K562 (cell line): Measurements from ENCODE around the gene PRR7. TPM values are rescaled to one million over a fixed set of nuclear protein-coding genes. Genes with fewer than 3 reads are reported as not detected.

Experiments
- ATAC-seq: fragments of 200-7000 bp; cut with Tn5 transposase; 3 replicates; pipeline ENCODE4 v1.9.1; 2020; ENCODE audit warnings: moderate library complexity
- BruUV-seq: library from RNA; stranded (reverse); fragments of 400-500 nt; replicated peaks from 2 replicates; lab custom pipeline; 2021; lab: Mats Ljungman, UMichigan
- CTCF ChIA-PET: fragments of 300-600 bp; formaldehyde crosslinking; extraction: SDS; loops from one replicate; lab custom pipeline; 2021; ENCODE audit warnings: low intra/inter-chr PET ratio; lab: Yijun Ruan, JAX
- POLR2A ChIA-PET: fragments of 300-600, 350-650 bp; sonication (Branson Sonifier 250); formaldehyde crosslinking; extraction: SDS; loops from one replicate; lab custom pipeline; 2021; ENCODE audit warnings: antibody characterized with exemption, inconsistent platforms; lab: Yijun Ruan, JAX
- DNase-seq, 4 experiments: peaks; one replicate each; pipeline versions ENCODE4 v3.0.0 to v3.0.0-alpha.2; 2011 to 2018; ENCODE audit warnings: low spot score in 3 of 4, mixed read lengths in 3 of 4; ENCODE audit errors: extremely low read depth in 1 of 4
- FAIRE-seq: peaks from 2 replicates; lab custom pipeline; 2011; peaks lifted over from hg19 to GRCh38; lab: Jason Lieb, UNC
- H2AFZ ChIP-seq: 2 replicates; pipeline ENCODE4 v1.6.0; 2011; ENCODE audit warnings: low read depth, low read length, control low read depth, inconsistent platforms
- H3K27ac ChIP-seq: fragments of 200-600 bp; 3 replicates; pipeline ENCODE4 v1.8.0; 2011; ENCODE audit warnings: low read depth, mild to moderate bottlenecking, control low read depth, inconsistent platforms, low read length, moderate library complexity, mixed read lengths; ENCODE audit errors: extremely low read depth
- H3K27me3 ChIP-seq, 2 experiments: fragments of 300-600 bp in 1 of 2; 2 replicates in 1 of 2; 3 replicates in 1 of 2; pipeline versions ENCODE4 v1.6.0 to v1.8.0; 2011; ENCODE audit warnings: inconsistent platforms in 2 of 2, low read length in 2 of 2, mild to moderate bottlenecking in 1 of 2, mixed read lengths in 1 of 2, moderate library complexity in 1 of 2; ENCODE audit not compliant: control insufficient read depth in 2 of 2, insufficient read depth in 2 of 2
- H3K36me3 ChIP-seq: fragments of 300-600 bp; 3 replicates; pipeline ENCODE4 v1.8.0; 2011; ENCODE audit warnings: mild to moderate bottlenecking, low read length, inconsistent platforms; ENCODE audit not compliant: control insufficient read depth, insufficient read depth
- H3K4me1 ChIP-seq, 2 experiments: fragments of 200-600 bp in 1 of 2; replicated peaks in 1 of 2; 2 replicates in 1 of 2; 3 replicates in 1 of 2; pipeline versions ENCODE4 v1.5.1 to v1.8.0; 2011; ENCODE audit warnings: inconsistent platforms in 2 of 2, low read length in 2 of 2, mild to moderate bottlenecking in 1 of 2, mixed read lengths in 1 of 2, moderate library complexity in 1 of 2; ENCODE audit not compliant: control insufficient read depth in 2 of 2, insufficient read depth in 2 of 2
- H3K4me2 ChIP-seq: 2 replicates; pipeline ENCODE4 v1.6.1; 2011; ENCODE audit warnings: low read length, control low read depth, inconsistent platforms, mixed read lengths; ENCODE audit not compliant: insufficient read depth
- H3K4me3 ChIP-seq: fragments of 200-600 bp; sonication (generic), shearing (Covaris generic); 2 replicates; pipeline ENCODE4 v1.5.1; 2016; ENCODE audit warnings: control low read depth, inconsistent platforms
- H3K79me2 ChIP-seq: fragments of 200-600 bp; 3 replicates; pipeline ENCODE4 v1.8.0; 2011; ENCODE audit warnings: low read length, inconsistent platforms; ENCODE audit not compliant: control insufficient read depth, insufficient read depth
- H3K9ac ChIP-seq, 2 experiments: 2 replicates each; pipeline versions ENCODE4 v1.6.0 to v1.6.1; 2011; ENCODE audit warnings: low read depth in 2 of 2, low read length in 2 of 2, control low read depth in 1 of 2, inconsistent platforms in 1 of 2, mild to moderate bottlenecking in 1 of 2, mixed read lengths in 1 of 2; ENCODE audit not compliant: insufficient read depth in 1 of 2
- H3K9me1 ChIP-seq: one replicate; pipeline ENCODE4 v1.6.0; 2011; ENCODE audit warnings: inconsistent platforms, mild to moderate bottlenecking, low read length, moderate library complexity; ENCODE audit not compliant: control insufficient read depth, insufficient read depth
- H3K9me3 ChIP-seq: replicated peaks from 2 replicates; pipeline ENCODE4 v1.5.1; 2011; ENCODE audit warnings: low read depth, low read length, inconsistent platforms; ENCODE audit not compliant: control insufficient read depth, insufficient read depth
- H4K20me1 ChIP-seq: replicated peaks from 2 replicates; pipeline ENCODE4 v1.6.1; 2011; ENCODE audit warnings: low read length, inconsistent platforms, mixed read lengths; ENCODE audit not compliant: control insufficient read depth, insufficient read depth
- CBFA2T2 ChIP-seq: fragments of 450-650 bp; conservative IDR thresholded peaks from 2 replicates; pipeline ENCODE4 v1.6.1; 2017; ENCODE audit warnings: mild to moderate bottlenecking
- FOXM1 ChIP-seq, 2 experiments: fragments of 450-650 bp in 1 of 2; sonication (generic) in 1 of 2; formaldehyde crosslinking in 1 of 2; IDR thresholded peaks; 2 replicates each; pipeline versions ENCODE4 v1.6.1 to v1.9.0; 2017 to 2022; ENCODE audit warnings: low read depth in 2 of 2, mild to moderate bottlenecking in 2 of 2, missing genetic modification reagents in 1 of 2, moderate library complexity in 1 of 2
- PML ChIP-seq: IDR thresholded peaks from 2 replicates; pipeline ENCODE4 v1.6.1; 2012; ENCODE audit warnings: low read length, inconsistent platforms
- POLR2A ChIP-seq: fragments of 450-650 bp; conservative IDR thresholded peaks from 2 replicates; pipeline ENCODE4 v1.6.1; 2016
- POLR2AphosphoS2 ChIP-seq: IDR thresholded peaks from 2 replicates; pipeline ENCODE4 v1.6.1; 2012; ENCODE audit warnings: low read length, improper control_type of control experiment
- POLR2AphosphoS5 ChIP-seq: IDR thresholded peaks from 2 replicates; pipeline ENCODE4 v1.6.1; 2011; ENCODE audit warnings: mild to moderate bottlenecking, low read depth, low read length, moderate library complexity; ENCODE audit not compliant: control insufficient read depth, insufficient read depth
- POLR2B ChIP-seq: fragments of 450-650 bp; IDR thresholded peaks from 2 replicates; pipeline ENCODE4 v1.6.1; 2018; ENCODE audit warnings: low read depth; ENCODE audit not compliant: partially characterized antibody
- POLR2G ChIP-seq: fragments of 200-400 bp; formaldehyde crosslinking; IDR thresholded peaks from 2 replicates; pipeline ENCODE4 v1.6.1; 2017; ENCODE audit warnings: low read depth, mild to moderate bottlenecking, antibody characterized with exemption, low read length, moderate library complexity
- RFX7 ChIP-seq: fragments of 250-450 bp; sonication (Bioruptor Pico); IDR thresholded peaks from 2 replicates; pipeline ENCODE4 v1.5.1; 2021; ENCODE audit warnings: mild to moderate bottlenecking
- SREBF2 ChIP-seq: sonication (generic); formaldehyde crosslinking; IDR thresholded peaks from 2 replicates; pipeline ENCODE4 v1.4.0; 2020; ENCODE audit warnings: mild to moderate bottlenecking, missing genetic modification reagents
- TFAP4 ChIP-seq: sonication (generic); formaldehyde crosslinking; IDR thresholded peaks from 2 replicates; pipeline ENCODE4 v1.8.0; 2022; ENCODE audit warnings: missing genetic modification reagents, mild to moderate bottlenecking, moderate library complexity, borderline replicate concordance
- ZBED1 ChIP-seq: IDR thresholded peaks from 2 replicates; pipeline ENCODE4 v1.6.1; 2014
- WGBS: fragments of 100-300 bp; shearing (Covaris generic); methylation state at CpG from one replicate; pipeline ENCODE4 v1.1.6; 2016; ENCODE audit warnings: low coverage, mixed read lengths; ENCODE audit not compliant: insufficient coverage; ENCODE audit errors: missing lambda C conversion rate; 5-methylcytosine and 5-hydroxymethylcytosine counted together
- in situ Hi-C: fragments of 300-500 bp; cut with MboI; formaldehyde crosslinking; loops from 4 replicates; pipeline ENCODE4 v1.15.0; 2018; ENCODE audit warnings: inconsistent platforms, mixed read lengths
- intact Hi-C: fragments of 100-400 bp; cut with micrococcal nuclease; formaldehyde crosslinking; loops from 2 replicates; pipeline ENCODE4 v1.14.2; 2022
- polyA plus RNA-seq, 8 experiments: library from polyadenylated mRNA; depleted of rRNA in 4 of 8; stranded (reverse) in 5 of 8; unstranded in 3 of 8; fragments of >200 nt; fragmentation: Nextera tagmentation in 2 of 8; fragmentation: Illumina TruSeq in 1 of 8; extraction: Ambion mirVana in 2 of 8; extraction: Trizol in 1 of 8; gene quantifications; 2 replicates each; pipeline versions ENCODE4 v1.2.1 to v1.2.3, GENCODE V29; 2011 to 2014; ENCODE audit warnings: inconsistent platforms in 1 of 8, missing spikeins in 1 of 8
- total RNA-seq, 7 experiments: library from RNA; depleted of rRNA in 6 of 7; stranded (reverse); fragments of >200 nt in 6 of 7; fragmentation: Illumina TruSeq in 2 of 7; extraction: Trizol in 2 of 7; gene quantifications; 2 replicates each; pipeline versions ENCODE4 v1.2.1 to v1.2.3, GENCODE V29; 2011 to 2021; ENCODE audit warnings: low replicate concordance in 1 of 7
- TF ChIP-seq, protein P1 (sequence below): fragments of 450-650 bp; formaldehyde crosslinking; IDR thresholded peaks from 2 replicates; pipeline ENCODE4 v1.4.0; 2022; ENCODE audit warnings: missing genetic modification characterization
- TF ChIP-seq, protein P2 (sequence below): sonication (generic); formaldehyde crosslinking; IDR thresholded peaks from 2 replicates; pipeline ENCODE4 v1.8.0; 2022; ENCODE audit warnings: mild to moderate bottlenecking, missing genetic modification reagents
- TF ChIP-seq, protein P3 (sequence below): fragments of 450-650 bp; formaldehyde crosslinking; IDR thresholded peaks from 2 replicates; pipeline ENCODE4 v1.4.0; 2022; ENCODE audit warnings: missing genetic modification characterization

Gene PRR7
- total and polyA plus RNA-seq, 9 of the 15 experiments (the other 6 are each of a cell fraction or from before 2014, with no cell fraction given), result 0.80 to 11.3 (median 10.4) TPM; not detected in 4

GRCh38 chr5:177444106-177445051 is 2.2 kb upstream of the PRR7 start:
- no peak overlapping the region for H3K4me2 ChIP-seq
- H4K20me1 ChIP-seq, result peaks cover 29% of the 10 kb centered on the region; the same call in 1 of the 2 replicates
- CTCF ChIA-PET, result no interaction called here
- BruUV-seq, result TSS peak; percentile 27
- H3K36me3 ChIP-seq, result peaks cover 39% of the 10 kb centered on the region; the same call in 2 of the 3 replicates
- POLR2A ChIA-PET, result interaction anchor here (0.6 to 11.8 kb wide), 14 partner anchors 8 to 1274 kb away, joined by 3 to 210 read pairs (median 4); partner anchors contain the start of genes GRK6, HNRNPAB and PDLIM7
- FAIRE-seq (peak; percentile 80), ATAC-seq (peak; percentile 16), DNase-seq (peak in 2 of 4 experiments; percentile 29 to 34)
- H3K79me2 ChIP-seq, result no peaks in the 10 kb centered on the region
- H3K9me3 ChIP-seq, result no peaks in the 10 kb centered on the region
- in situ Hi-C loops, result loop anchor here (5.0 kb wide), 1 partner anchor 52 kb away; no protein-coding TSS in a partner anchor
- H2AFZ ChIP-seq, result no peak overlapping the region
- no peak overlapping the region for H3K27ac ChIP-seq
- intact Hi-C loops, result loop anchor here (1.0 kb wide), 1 partner anchor 126 kb away; no protein-coding TSS in a partner anchor
- H3K27me3 ChIP-seq, result no peaks in the 10 kb centered on the region
- H3K9ac ChIP-seq, result peak overlapping the region in 1 of 2 experiments; percentile 74; a peak in 2 of 4 replicates
- H3K4me1 ChIP-seq, result peaks cover 19 to 62% of the 10 kb centered on the region in 2 experiments
- no peak overlapping the region for H3K4me3 ChIP-seq
- WGBS, result 44% methylated on average over 7 of the region's 7 CpGs
- H3K9me1 ChIP-seq, result peaks cover 3% of the 10 kb centered on the region
- peak; percentile 50 for TF ChIP-seq POLR2G
- TF ChIP-seq ZBED1, result 0 out of 2 replicates have a peak, but pooled peaks have one; percentile 34
- peak; percentile 76 for TF ChIP-seq POLR2A
- TF ChIP-seq POLR2AphosphoS5, result 0 out of 2 replicates have a peak, but pooled peaks have one; percentile 16
- TF ChIP-seq POLR2AphosphoS2, result peak; percentile 85
- no peak for TF ChIP-seq FOXM1 (IDR thresholded peaks at IDR 0.05; ENCODE audit: low read depth)
- no peak for TF ChIP-seq FOXM1 (CRISPR knock-in tag; IDR thresholded peaks at IDR 0.05; ENCODE audit: low read depth)
- TF ChIP-seq, protein P1, sequence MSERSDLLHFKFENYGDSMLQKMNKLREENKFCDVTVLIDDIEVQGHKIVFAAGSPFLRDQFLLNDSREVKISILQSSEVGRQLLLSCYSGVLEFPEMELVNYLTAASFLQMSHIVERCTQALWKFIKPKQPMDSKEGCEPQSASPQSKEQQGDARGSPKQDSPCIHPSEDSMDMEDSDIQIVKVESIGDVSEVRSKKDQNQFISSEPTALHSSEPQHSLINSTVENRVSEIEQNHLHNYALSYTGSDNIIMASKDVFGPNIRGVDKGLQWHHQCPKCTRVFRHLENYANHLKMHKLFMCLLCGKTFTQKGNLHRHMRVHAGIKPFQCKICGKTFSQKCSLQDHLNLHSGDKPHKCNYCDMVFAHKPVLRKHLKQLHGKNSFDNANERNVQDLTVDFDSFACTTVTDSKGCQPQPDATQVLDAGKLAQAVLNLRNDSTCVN (CRISPR knock-in tag), result peak; percentile 55; the same call in 1 of the 2 replicates
- peak; percentile 32; the same call in 1 of the 2 replicates for TF ChIP-seq TFAP4 (CRISPR knock-in tag)
- no peak for TF ChIP-seq RFX7
- TF ChIP-seq, protein P2, sequence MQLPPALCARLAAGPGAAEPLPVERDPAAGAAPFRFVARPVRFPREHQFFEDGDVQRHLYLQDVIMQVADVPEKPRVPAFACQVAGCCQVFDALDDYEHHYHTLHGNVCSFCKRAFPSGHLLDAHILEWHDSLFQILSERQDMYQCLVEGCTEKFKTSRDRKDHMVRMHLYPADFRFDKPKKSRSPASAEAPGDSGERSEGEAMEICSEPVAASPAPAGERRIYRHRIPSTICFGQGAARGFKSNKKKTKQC (CRISPR knock-in tag), result no peak
- 0 out of 2 replicates have a peak, but pooled peaks have one; percentile 8 for TF ChIP-seq PML
- TF ChIP-seq, protein P3, sequence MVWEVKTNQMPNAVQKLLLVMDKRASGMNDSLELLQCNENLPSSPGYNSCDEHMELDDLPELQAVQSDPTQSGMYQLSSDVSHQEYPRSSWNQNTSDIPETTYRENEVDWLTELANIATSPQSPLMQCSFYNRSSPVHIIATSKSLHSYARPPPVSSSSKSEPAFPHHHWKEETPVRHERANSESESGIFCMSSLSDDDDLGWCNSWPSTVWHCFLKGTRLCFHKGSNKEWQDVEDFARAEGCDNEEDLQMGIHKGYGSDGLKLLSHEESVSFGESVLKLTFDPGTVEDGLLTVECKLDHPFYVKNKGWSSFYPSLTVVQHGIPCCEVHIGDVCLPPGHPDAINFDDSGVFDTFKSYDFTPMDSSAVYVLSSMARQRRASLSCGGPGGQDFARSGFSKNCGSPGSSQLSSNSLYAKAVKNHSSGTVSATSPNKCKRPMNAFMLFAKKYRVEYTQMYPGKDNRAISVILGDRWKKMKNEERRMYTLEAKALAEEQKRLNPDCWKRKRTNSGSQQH (CRISPR knock-in tag), result peak; percentile 82; the same call in 1 of the 2 replicates
- peak; percentile 75 for TF ChIP-seq POLR2B
- TF ChIP-seq CBFA2T2, result no peak
- no peak for TF ChIP-seq SREBF2 (CRISPR knock-in tag)
